Mesodermal cell (in vitro differentiated cells): Measurements from ENCODE around the gene C16orf46. TPM values are rescaled to one million over a fixed set of nuclear protein-coding genes. Genes with fewer than 3 reads are reported as not detected.
"Not testable (repeated sequence)": the region's sequence is repeated elsewhere in the genome, so short reads cannot be mapped to it uniquely, and the experiment has no call there.

Source experiments
- H3K27ac ChIP-seq: 2 replicates; pipeline ENCODE4 v1.7.0; 2013; ENCODE audit warnings: mild to moderate bottlenecking, low read depth, low read length, moderate library complexity; ENCODE audit not compliant: severe bottlenecking
- H3K36me3 ChIP-seq: 2 replicates; pipeline ENCODE4 v1.7.1; 2013; ENCODE audit warnings: mild to moderate bottlenecking, low read length, moderate library complexity; ENCODE audit not compliant: control insufficient read depth, insufficient read depth
- H3K4me1 ChIP-seq: one replicate; pipeline ENCODE4 v1.7.1; 2013; ENCODE audit warnings: mild to moderate bottlenecking, low read length; ENCODE audit not compliant: insufficient read depth, control insufficient read depth, poor library complexity, severe bottlenecking
- H3K4me3 ChIP-seq: 2 replicates; pipeline ENCODE4 v1.7.0; 2013; ENCODE audit warnings: low read length, control low read depth, mild to moderate bottlenecking; ENCODE audit not compliant: insufficient read depth, poor library complexity, severe bottlenecking; ENCODE audit errors: extremely low read depth
- H3K9me3 ChIP-seq: 2 replicates; pipeline ENCODE4 v1.7.1; 2013; ENCODE audit warnings: mild to moderate bottlenecking, low read length, moderate library complexity; ENCODE audit not compliant: control insufficient read depth
- WGBS, 2 experiments: methylation state at CpG; one replicate each; pipeline ENCODE4 v1.1.5; 2013; ENCODE audit warnings: missing lambda C conversion rate in 2 of 2; ENCODE audit not compliant: insufficient coverage in 2 of 2; 5-methylcytosine and 5-hydroxymethylcytosine counted together
- polyA plus RNA-seq, 2 experiments: library from polyadenylated mRNA; stranded (reverse); fragments of 50-300 nt; gene quantifications; one replicate each; pipeline ENCODE4 v1.2.3, GENCODE V29; 2013

Gene C16orf46, protein sequence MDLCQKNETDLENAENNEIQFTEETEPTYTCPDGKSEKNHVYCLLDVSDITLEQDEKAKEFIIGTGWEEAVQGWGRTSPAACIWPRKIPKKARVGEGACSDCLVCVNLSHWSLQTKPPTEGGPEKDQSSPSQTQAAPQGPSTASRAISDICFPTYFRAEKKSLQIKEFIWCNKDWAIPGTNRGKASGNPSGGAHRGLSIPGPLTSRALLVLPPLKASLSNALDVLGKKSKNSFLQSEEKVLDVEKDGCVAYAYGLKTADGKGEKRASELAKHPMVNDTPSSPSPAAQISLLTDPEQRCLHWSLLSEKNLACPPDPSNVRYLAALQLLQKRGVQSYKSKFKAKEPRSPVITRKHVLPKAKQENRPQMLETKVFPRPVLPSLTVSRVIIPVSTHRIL
- 0.88 TPM for polyA plus RNA-seq (2013, experiment 1 of 2)
- polyA plus RNA-seq (2013, experiment 2 of 2) = 0.40 TPM

DNA sequence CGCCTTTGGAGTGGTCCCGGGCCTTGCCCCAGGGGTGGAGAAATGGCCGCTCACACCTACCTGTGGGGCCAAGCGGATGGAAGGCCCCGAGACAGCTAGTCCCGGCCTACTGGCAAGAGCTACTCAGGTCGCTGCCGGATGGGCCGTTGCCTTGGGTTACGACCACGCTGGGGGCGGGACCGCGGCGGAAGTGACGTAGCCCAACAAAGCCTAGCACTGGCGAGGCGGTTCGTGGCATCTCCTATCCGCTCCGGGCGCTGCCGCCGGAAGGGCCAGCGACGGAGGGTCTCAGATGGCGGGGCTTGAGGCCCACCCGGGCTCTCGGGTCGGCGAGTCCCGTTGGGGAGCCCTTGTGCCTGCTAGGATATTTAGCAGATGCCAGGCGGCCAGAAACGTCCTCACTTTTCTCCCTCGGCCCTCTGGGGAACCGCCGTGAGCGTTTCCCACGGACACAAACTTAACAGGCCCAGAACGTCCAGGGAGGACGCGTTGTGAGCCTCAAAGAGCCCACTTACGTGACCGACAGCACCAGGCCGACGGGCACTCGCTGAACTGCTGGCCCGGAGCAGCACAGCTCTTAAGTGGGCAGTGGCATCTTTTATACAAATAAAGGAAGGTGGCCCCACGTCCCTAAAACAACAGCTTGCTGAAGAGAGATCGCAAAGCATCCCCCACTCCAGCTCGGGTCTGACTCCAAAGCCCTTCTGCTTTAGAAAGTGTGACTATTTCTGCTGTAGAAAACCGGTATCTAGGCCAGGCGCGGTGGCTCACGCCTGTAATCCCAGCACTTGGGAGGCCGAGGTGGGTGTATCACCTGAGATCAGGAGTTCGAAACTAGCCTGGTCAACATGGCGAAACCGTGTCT is at the start of gene C16orf46:
C16orf46 (minus strand) TSS at position 163 of the 865 bp plus-strand sequence. CDS start 13,283 bp downstream, outside the sequence.
- Histone ChIP-seq H3K9me3 (no peaks in the 10 kb centered on the region), H3K36me3 (peaks cover 8% of the 10 kb centered on the region), H3K27ac (peak within 1 kb of the TSS; percentile 98), H3K4me1 (peaks cover 5% of the 10 kb centered on the region), H3K4me3 (peak within 1 kb of the TSS; percentile 64)
- WGBS, 2 experiments = 16 to 21% methylated on average over 53 to 58 of the region's 59 CpGs

DNA sequence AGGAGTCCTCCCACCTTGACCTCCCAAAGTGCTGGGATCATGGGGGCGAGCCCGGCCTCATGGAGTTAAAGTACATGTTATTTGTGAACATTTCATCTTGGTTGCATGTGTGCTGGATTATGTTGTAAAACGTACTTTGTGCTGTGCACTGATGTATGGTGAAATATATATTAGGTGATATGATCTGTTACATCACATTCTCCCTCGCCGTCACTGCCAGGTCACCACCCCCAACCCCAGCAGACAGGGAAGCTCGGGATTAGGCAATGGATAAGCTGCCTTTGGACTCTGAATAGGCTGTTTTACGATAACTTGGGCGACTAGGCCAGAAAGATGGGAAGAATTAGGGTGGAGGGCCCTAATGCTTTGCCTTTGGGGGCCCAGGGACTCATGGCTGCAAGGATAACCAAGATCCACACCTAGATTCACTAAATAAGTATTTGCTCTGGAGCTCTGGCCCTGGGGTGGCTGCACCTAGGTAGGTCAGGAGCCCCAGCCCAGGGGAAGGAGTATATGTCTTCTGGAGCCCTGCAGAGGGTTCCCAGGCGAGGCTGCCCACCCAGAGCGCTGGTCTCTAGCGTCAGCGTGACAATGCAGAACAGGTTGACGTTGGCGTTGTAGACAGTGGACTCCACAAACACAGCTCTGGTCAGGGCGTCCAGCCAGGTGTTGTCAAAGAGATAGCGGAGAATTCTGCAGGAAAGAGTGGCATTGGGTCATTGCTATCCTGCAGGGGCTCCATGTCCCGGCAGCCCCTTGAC is 46.2 kb upstream of the C16orf46 start:
- Histone ChIP-seq H3K9me3 (no peaks in the 10 kb centered on the region), H3K27ac (no peak overlapping the region), H3K4me3 (no peak overlapping the region), H3K4me1 (no peaks in the 10 kb centered on the region), H3K36me3 (no peaks in the 10 kb centered on the region)
- WGBS, 2 experiments = 87 to 95% methylated on average over 14 of the region's 17 CpGs

DNA sequence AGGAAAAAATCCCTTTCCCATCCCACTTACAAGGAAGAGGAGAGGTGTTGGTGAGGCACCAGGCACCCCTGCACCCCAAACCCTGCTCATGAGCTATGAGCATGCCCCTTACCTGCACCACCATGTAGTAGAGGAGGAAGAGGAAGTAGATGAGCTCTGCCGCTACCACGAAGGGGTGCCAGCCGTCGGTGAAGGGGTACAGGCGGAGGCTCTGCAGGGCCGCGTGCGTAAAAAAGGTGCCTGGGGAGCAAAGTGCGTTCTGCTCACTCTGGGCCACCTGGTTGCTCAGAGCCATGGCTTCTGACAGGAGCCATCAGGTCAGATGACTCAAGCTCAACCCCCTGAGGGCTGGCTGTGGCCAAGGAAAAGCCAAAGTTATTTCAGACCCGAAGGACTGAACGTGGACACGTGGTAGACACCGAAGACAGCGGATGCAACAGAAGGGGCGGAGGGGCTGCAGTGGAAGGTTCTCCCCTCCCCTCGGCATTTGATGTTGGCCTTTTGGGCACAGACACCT is 44.5 kb upstream of the C16orf46 start:
- WGBS, 2 experiments = 90% methylated on average over 14 to 16 of the region's 16 CpGs
- no peaks in the 10 kb centered on the region for H3K9me3 ChIP-seq
- no peak overlapping the region for H3K27ac ChIP-seq
- no peaks in the 10 kb centered on the region for H3K4me1 ChIP-seq
- H3K4me3 ChIP-seq = no peak overlapping the region
- H3K36me3 ChIP-seq = no peaks in the 10 kb centered on the region

DNA sequence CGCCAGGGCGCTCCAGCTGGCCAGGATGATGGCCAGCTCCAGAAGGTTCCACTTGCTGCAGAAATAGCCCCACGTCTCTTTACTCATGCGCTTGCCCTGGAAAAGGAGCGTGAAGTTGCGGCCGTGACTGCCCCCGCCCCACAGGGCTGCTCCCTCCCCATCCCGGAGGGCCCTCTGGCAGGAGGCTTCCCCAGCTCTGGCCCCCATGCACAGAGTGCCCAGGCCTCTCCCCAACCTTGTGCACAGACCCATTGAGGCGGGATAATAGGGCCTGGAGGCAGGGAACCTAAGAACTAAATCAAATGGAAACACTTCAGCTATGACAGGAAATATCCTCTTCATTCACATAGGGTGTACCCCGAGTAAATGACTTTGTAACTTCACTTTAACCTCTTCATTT is 40.4 kb upstream of the C16orf46 start:
- Histone ChIP-seq H3K4me3 (no peak overlapping the region), H3K36me3 (no peaks in the 10 kb centered on the region), H3K27ac (no peak overlapping the region), H3K4me1 (no peaks in the 10 kb centered on the region), H3K9me3 (no peaks in the 10 kb centered on the region)
- 71 to 81% methylated on average over 10 to 11 of the region's 11 CpGs for WGBS, 2 experiments

DNA sequence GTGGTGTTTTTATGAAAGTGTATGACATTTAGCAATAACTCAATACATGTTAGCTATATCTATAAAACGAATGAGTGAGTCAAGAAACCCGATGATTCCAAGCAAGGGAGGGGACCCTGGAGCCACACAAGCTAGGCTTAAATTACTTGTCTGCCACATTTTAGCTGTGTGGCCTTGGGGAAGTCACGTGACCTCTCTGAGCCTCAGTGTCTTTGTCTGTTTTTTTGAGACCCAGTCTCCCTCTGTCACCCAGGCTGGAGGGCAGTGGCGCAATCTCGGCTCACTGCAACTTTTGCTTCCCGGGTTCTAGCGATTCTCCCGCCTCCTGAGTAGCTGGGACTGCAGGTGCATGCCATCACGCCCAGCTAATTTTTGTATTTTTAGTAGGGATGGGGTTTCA is 39.2 kb upstream of the C16orf46 start:
- no peak overlapping the region for H3K27ac ChIP-seq
- H3K36me3 ChIP-seq = no peaks in the 10 kb centered on the region
- H3K4me1 ChIP-seq = no peaks in the 10 kb centered on the region
- WGBS, 2 experiments = 58 to 86% methylated on average over 3 to 8 of the region's 9 CpGs
- H3K4me3 ChIP-seq = no peak overlapping the region
- no peaks in the 10 kb centered on the region for H3K9me3 ChIP-seq

DNA sequence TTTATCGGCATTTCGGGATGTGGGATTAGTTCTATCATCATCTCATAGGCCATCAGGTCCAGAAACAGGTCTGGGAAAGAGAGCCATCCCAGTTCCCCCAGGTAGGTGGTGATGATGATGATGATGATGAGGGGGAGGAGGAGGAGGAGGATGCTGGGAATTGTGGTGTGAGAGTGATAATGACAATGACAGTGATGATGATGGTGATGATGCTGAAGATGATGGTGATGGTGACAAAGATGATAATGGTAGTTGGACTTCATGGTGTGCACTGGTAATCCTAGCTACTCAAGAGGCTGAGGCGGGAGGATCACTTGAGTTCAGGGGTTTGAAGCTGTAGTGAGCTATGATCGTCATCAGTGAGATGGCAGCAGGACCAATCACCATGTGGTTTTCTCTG is 35.4 kb upstream of the C16orf46 start:
- WGBS, 2 experiments = 73 to 100% methylated on average over 2 of the region's 4 CpGs
- H3K27ac ChIP-seq = no peak overlapping the region
- no peaks in the 10 kb centered on the region for H3K36me3 ChIP-seq
- no peaks in the 10 kb centered on the region for H3K9me3 ChIP-seq
- no peaks in the 10 kb centered on the region for H3K4me1 ChIP-seq
- no peak overlapping the region for H3K4me3 ChIP-seq

DNA sequence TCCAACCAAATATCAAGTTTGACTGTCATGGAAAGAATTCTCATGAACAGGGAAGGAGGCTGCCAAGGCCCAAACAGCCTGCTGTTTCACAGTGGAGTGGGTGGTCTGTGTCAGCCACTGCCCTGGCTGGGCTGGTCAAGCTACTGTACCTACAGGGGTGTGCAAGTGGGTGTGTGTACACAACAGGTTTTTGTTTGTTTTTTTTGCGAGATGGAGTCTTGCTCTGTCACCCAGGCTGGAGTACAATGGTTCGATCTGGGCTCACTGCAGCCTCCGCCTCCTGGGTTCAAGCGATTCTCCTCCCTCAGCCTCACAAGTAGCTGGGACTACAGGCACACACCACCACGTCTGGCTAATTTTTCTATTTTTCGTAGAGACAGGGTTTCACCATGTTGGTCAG is 32.2 kb upstream of the C16orf46 start:
- not testable (repeated sequence) for H3K36me3 ChIP-seq, H3K4me3 ChIP-seq, H3K4me1 ChIP-seq, H3K9me3 ChIP-seq, H3K27ac ChIP-seq
- WGBS, 2 experiments = 83 to 87% methylated on average over 2 to 6 of the region's 6 CpGs

DNA sequence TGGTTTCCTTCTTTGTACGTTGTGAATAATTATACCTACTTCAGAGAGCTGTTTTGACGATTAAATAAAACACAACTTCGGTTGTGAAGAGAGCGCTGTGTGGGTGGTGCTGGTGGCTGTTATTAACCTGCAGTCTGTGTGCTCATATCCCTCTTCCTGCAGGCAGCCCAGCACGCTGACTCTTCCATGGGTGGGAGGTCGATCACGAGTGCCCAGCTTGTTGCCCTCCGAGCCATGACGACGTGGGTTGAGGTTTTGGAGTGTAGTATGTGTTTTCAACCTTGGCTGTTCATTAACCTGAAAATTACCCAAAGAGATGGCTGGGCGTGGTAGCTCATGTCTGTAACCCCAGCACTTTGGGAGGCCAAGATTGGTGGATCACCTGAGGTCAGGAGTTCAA is 30.5 kb upstream of the C16orf46 start:
- Histone ChIP-seq H3K4me1 (no peaks in the 10 kb centered on the region), H3K4me3 (no peak overlapping the region), H3K36me3 (no peaks in the 10 kb centered on the region), H3K9me3 (no peaks in the 10 kb centered on the region), H3K27ac (no peak overlapping the region)
- WGBS, 2 experiments = 92 to 93% methylated on average over 3 to 9 of the region's 11 CpGs

DNA sequence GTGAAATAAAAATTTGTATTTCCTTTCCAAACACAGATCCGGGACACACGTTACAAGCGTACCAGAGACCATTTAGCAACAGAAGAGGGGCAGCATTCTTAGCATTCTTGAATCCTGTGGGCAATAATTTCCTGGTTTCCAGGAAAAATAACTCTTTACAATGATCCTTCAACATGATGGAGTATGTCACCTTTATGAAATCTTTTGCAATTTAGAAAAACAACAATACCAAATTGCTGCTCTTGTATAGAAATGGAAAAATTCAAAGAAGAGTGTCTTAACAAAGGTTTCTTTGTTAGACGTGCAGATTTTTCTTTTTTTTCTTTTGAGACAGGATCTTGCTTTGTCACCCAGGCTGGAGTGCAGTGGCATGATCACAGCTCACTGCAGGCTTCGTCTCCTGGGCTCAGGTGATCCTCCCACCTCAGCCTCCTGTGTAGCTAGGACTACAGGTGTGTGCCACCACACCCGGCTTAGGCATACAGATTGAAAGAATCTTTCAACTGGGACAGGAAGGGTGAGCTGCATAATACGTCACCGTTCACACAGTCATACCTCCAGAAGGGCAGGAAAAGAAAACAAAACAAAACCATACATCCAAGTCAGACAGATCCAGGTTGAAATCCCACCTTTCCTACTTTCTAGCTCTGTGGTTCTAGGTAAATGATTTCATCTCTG is 29.9 kb upstream of the C16orf46 start:
- H3K4me1 ChIP-seq = no peaks in the 10 kb centered on the region
- WGBS, 2 experiments = 94 to 95% methylated on average over 4 to 8 of the region's 8 CpGs
- no peaks in the 10 kb centered on the region for H3K36me3 ChIP-seq

DNA sequence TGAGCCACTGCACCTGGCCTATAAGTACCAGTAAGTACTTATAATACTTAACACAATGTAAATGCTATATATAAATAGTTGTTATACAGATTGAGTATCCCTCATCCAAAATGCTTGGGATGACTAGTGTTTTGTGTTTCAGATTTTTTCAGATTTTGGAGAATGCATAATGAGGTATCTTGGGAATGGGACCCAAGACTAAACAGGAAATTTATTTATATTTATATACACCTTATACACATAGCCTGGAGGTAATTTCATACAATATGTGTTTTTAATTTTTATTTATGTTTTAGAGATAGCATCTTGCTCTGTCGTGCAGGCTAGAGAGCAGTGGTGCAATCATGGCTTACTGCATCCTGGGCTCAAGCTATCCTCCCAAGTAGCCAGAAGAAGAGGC is 28.9 kb upstream of the C16orf46 start:
- Histone ChIP-seq H3K36me3 (no peaks in the 10 kb centered on the region), H3K27ac (no peak overlapping the region), H3K4me3 (no peak overlapping the region), H3K9me3 (no peaks in the 10 kb centered on the region), H3K4me1 (no peaks in the 10 kb centered on the region)
- 92 to 100% methylated on average over 1 of the region's 1 CpG for WGBS, 2 experiments

More for the DNA sequence above, 29.9 kb upstream of the C16orf46 start:
- H3K27ac ChIP-seq = no peak overlapping the region
- H3K9me3 ChIP-seq = no peaks in the 10 kb centered on the region
- H3K4me3 ChIP-seq = no peak overlapping the region
